Liver (tissue), 9 donors: ENCODE measurements around the gene CYB561D2. TPM values are rescaled to one million over a fixed set of nuclear protein-coding genes. Genes with fewer than 3 reads are reported as not detected.

Experiments used
- DNase-seq: peaks from one replicate; pipeline ENCODE4 v3.0.0-alpha.2; 2017; ENCODE audit warnings: low spot score
- H3K27ac ChIP-seq, 2 donors: one replicate each; pipeline ENCODE4 v1.7.0; 2013; ENCODE audit warnings: inconsistent platforms in 2 of 2, low read length in 2 of 2, control low read depth in 1 of 2, low read depth in 1 of 2, mild to moderate bottlenecking in 1 of 2
- H3K27me3 ChIP-seq, 4 donors: one replicate each; pipeline versions ENCODE4 v1.6.1 to v1.7.0; 2013; ENCODE audit warnings: low read length in 3 of 4, inconsistent platforms in 1 of 4, mild to moderate bottlenecking in 1 of 4, moderate library complexity in 1 of 4; ENCODE audit not compliant: control insufficient read depth in 4 of 4, insufficient read depth in 4 of 4
- H3K36me3 ChIP-seq, 4 donors: one replicate each; pipeline versions ENCODE4 v1.6.1 to v1.7.0; 2013; ENCODE audit warnings: low read length in 3 of 4, mild to moderate bottlenecking in 3 of 4, low read depth in 1 of 4, moderate library complexity in 1 of 4; ENCODE audit not compliant: control insufficient read depth in 4 of 4, insufficient read depth in 3 of 4
- H3K4me1 ChIP-seq, 4 donors: one replicate each; pipeline versions ENCODE4 v1.6.1 to v1.7.0; 2013; ENCODE audit warnings: low read length in 3 of 4, mild to moderate bottlenecking in 3 of 4, moderate library complexity in 1 of 4; ENCODE audit not compliant: control insufficient read depth in 4 of 4, insufficient read depth in 4 of 4
- H3K4me3 ChIP-seq, 3 donors: one replicate each; pipeline versions ENCODE4 v1.6.1 to v1.7.0; 2013; ENCODE audit warnings: low read length in 3 of 3, control low read depth in 1 of 3, low read depth in 1 of 3, mild to moderate bottlenecking in 1 of 3
- H3K9ac ChIP-seq, 2 donors: one replicate each; pipeline ENCODE4 v1.7.0; 2013; ENCODE audit warnings: low read length in 2 of 2, mild to moderate bottlenecking in 2 of 2, moderate library complexity in 2 of 2, control low read depth in 1 of 2, low read depth in 1 of 2
- H3K9me3 ChIP-seq, 4 donors: one replicate each; pipeline versions ENCODE4 v1.6.1 to v1.7.0; 2013; ENCODE audit warnings: low read length in 3 of 4; ENCODE audit not compliant: control insufficient read depth in 4 of 4
- ATF3 ChIP-seq: IDR thresholded peaks from 2 replicates; pipeline ENCODE4 v1.6.1; 2016; ENCODE audit warnings: antibody characterized with exemption
- EGR1 ChIP-seq, 2 donors: IDR thresholded peaks; 2 replicates each; pipeline ENCODE4 v1.6.1; 2016 to 2018; ENCODE audit warnings: antibody characterized with exemption in 2 of 2, low read depth in 2 of 2
- FOXA1 ChIP-seq: IDR thresholded peaks from 2 replicates; pipeline ENCODE4 v1.6.1; 2016; ENCODE audit warnings: antibody characterized with exemption
- FOXA2 ChIP-seq: IDR thresholded peaks from 2 replicates; pipeline ENCODE4 v1.6.1; 2016; ENCODE audit warnings: antibody characterized with exemption
- GABPA ChIP-seq, 2 donors: IDR thresholded peaks in 1 of 2; conservative IDR thresholded peaks in 1 of 2; 2 replicates each; pipeline ENCODE4 v1.6.1; 2016; ENCODE audit warnings: antibody characterized with exemption in 2 of 2, mild to moderate bottlenecking in 1 of 2, moderate library complexity in 1 of 2
- HNF4A ChIP-seq, 2 donors: conservative IDR thresholded peaks; 2 replicates each; pipeline ENCODE4 v1.6.1; 2016; ENCODE audit warnings: antibody characterized with exemption in 2 of 2, mild to moderate bottlenecking in 2 of 2
- JUND ChIP-seq, 2 donors: IDR thresholded peaks; 2 replicates each; pipeline ENCODE4 v1.6.1; 2016; ENCODE audit warnings: antibody characterized with exemption in 2 of 2
- NR2F2 ChIP-seq: IDR thresholded peaks from 2 replicates; pipeline ENCODE4 v1.6.1; 2016; ENCODE audit warnings: antibody characterized with exemption
- RAD21 ChIP-seq, 2 donors: IDR thresholded peaks; 2 replicates each; pipeline ENCODE4 v1.6.1; 2016; ENCODE audit warnings: antibody characterized with exemption in 2 of 2, mild to moderate bottlenecking in 2 of 2
- REST ChIP-seq: IDR thresholded peaks from 2 replicates; pipeline ENCODE4 v1.6.1; 2016; ENCODE audit warnings: antibody characterized with exemption, mild to moderate bottlenecking
- RXRA ChIP-seq, 2 donors: IDR thresholded peaks; 2 replicates each; pipeline ENCODE4 v1.6.1; 2017 to 2018; ENCODE audit warnings: antibody characterized with exemption in 2 of 2, mild to moderate bottlenecking in 1 of 2
- TAF1 ChIP-seq: conservative IDR thresholded peaks from 2 replicates; pipeline ENCODE4 v1.6.1; 2016; ENCODE audit warnings: antibody characterized with exemption, mild to moderate bottlenecking
- YY1 ChIP-seq: IDR thresholded peaks from 2 replicates; pipeline ENCODE4 v1.6.1; 2016; ENCODE audit warnings: antibody characterized with exemption, mild to moderate bottlenecking
- ZBTB33 ChIP-seq: IDR thresholded peaks from 2 replicates; pipeline ENCODE4 v1.6.1; 2016; ENCODE audit warnings: antibody characterized with exemption
- WGBS: extraction: QIAGEN DNeasy Blood & Tissue Kit; methylation state at CpG from one replicate; pipeline ENCODE4 v1.1.7; 2013; 5-methylcytosine and 5-hydroxymethylcytosine counted together
- polyA plus RNA-seq, 2 donors: library from polyadenylated mRNA; stranded (reverse) in 1 of 2; unstranded in 1 of 2; fragments of 200-250 nt in 1 of 2; fragments of >200 nt in 1 of 2; fragmentation: Nextera tagmentation in 1 of 2; extraction: Ambion mirVana in 1 of 2; gene quantifications; one replicate each; pipeline versions ENCODE4 v1.2.1 to v1.2.3, GENCODE V29; 2013 to 2015
- total RNA-seq, 2 donors: library from RNA; depleted of rRNA; stranded (reverse); fragments of >200 nt; gene quantifications; one replicate each; pipeline ENCODE4 v1.2.3, GENCODE V29; 2014
- TF ChIP-seq, protein P1 (sequence below): fragments of 150-350 bp; IDR thresholded peaks from 2 replicates; pipeline ENCODE4 v1.5.1; 2017; ENCODE audit warnings: improper control_type of control experiment, low read depth, low read length; ENCODE audit not compliant: missing input control
- TF ChIP-seq, protein P2 (sequence below): IDR thresholded peaks from 2 replicates; pipeline ENCODE4 v1.6.1; 2016; ENCODE audit warnings: antibody characterized with exemption
- donor health status: healthy.
- donor health status: healthy.
- donor health status: healthy.
- donor health status: healthy.
- donor health status: healthy.

Gene CYB561D2
- total and polyA plus RNA-seq, 4 donors, result 12.3 to 28.2 (median 22.1) TPM

DNA sequence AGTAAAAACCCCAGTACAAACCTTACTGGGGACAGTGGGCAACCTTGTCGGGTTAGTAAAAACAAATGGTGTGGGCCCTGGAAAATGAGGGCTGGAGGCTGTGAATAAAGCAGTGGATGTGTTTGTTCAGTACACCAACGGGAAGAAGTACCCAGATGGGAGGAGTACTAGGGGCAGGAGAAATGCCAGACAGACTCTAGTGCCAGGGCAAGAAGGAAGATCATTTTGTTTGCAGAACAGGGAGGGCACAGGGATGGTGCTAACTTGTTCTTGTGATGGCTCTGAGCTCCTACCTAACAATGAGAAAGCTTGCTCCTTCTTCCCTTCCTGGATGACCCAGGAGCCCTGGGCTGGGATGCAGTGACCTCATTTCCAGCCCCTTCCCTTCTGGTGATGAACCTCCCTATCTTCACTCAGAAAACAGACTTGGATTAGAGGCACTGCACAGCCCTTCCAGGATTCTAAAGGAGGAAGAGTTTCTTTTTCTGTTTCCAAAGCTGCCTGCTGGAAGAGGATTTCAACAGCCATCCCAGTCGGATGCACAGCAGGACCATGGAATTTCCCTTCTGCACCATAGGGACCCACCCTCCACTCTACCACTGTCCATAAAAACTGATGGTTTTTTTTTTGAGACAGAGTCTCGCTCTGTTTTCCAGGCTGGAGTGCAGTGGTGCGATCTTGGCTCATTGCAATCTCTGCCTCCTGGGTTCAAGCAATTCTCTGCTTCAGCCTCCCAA lies 16.2 kb upstream of the CYB561D2 start:
- no peak for TF ChIP-seq REST
- Histone ChIP-seq H3K9me3 (no peaks in the 10 kb centered on the region), H3K27me3 (no peaks in the 10 kb centered on the region), H3K4me1 (peaks cover 6 to 39% (median 20%) of the 10 kb centered on the region in 4 donors), H3K9ac (peak overlapping the region in 1 of 2 donors; percentile 24), H3K4me3 (no peak overlapping the region), H3K36me3 (peaks cover 4 to 27% (median 16%) of the 10 kb centered on the region in 4 donors), H3K27ac (peak overlapping the region; percentile 40 to 56)
- DNase-seq, result no peak
- 67% methylated on average over 5 of the region's 5 CpGs for WGBS

- peaks cover 8 to 44% (median 20%) of the 10 kb centered on the region in 4 donors for H3K4me1 ChIP-seq
- H3K36me3 ChIP-seq, result peaks cover under 1 to 6% (median 4%) of the 10 kb centered on the region in 4 donors
- peak overlapping the region; percentile 78 to 93 for H3K9ac ChIP-seq
- WGBS, result under 1% methylated on average over 31 of the region's 31 CpGs
- H3K9me3 ChIP-seq, result no peaks in the 10 kb centered on the region
- no peak for DNase-seq
- TF ChIP-seq FOXA2 (no peak), YY1 (no peak), RAD21 (IDR thresholded peaks at IDR 0.05) (no peak), ZBTB33 (no peak), TAF1 (no peak), EGR1 (IDR thresholded peaks at IDR 0.05; ENCODE audit: low read depth in 2 of 2) (no peak), NR2F2 (no peak), ATF3 (no peak), GABPA (IDR thresholded peaks at IDR 0.05 in 1 of 2, conservative IDR thresholded peaks at IDR 0.05 in 1 of 2) (no peak), RXRA (IDR thresholded peaks at IDR 0.05) (no peak), HNF4A (conservative IDR thresholded peaks at IDR 0.05) (no peak), JUND (IDR thresholded peaks at IDR 0.05) (no peak), FOXA1 (no peak)
- TF ChIP-seq, protein P1, sequence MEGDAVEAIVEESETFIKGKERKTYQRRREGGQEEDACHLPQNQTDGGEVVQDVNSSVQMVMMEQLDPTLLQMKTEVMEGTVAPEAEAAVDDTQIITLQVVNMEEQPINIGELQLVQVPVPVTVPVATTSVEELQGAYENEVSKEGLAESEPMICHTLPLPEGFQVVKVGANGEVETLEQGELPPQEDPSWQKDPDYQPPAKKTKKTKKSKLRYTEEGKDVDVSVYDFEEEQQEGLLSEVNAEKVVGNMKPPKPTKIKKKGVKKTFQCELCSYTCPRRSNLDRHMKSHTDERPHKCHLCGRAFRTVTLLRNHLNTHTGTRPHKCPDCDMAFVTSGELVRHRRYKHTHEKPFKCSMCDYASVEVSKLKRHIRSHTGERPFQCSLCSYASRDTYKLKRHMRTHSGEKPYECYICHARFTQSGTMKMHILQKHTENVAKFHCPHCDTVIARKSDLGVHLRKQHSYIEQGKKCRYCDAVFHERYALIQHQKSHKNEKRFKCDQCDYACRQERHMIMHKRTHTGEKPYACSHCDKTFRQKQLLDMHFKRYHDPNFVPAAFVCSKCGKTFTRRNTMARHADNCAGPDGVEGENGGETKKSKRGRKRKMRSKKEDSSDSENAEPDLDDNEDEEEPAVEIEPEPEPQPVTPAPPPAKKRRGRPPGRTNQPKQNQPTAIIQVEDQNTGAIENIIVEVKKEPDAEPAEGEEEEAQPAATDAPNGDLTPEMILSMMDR, result no peak
- TF ChIP-seq, protein P2, sequence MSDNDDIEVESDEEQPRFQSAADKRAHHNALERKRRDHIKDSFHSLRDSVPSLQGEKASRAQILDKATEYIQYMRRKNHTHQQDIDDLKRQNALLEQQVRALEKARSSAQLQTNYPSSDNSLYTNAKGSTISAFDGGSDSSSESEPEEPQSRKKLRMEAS, result no peak
- H3K4me3 ChIP-seq, result peak overlapping the region; percentile 70 to 94 (median 70)
- no peaks in the 10 kb centered on the region for H3K27me3 ChIP-seq
- H3K27ac ChIP-seq, result peak overlapping the region; percentile 92 to 99
Observed at GRCh38 chr3:50336452-50337174, 14.0 kb upstream of the CYB561D2 start.
